ENCODE results near the gene GUCY1A2. TPM values are rescaled to one million over a fixed set of nuclear protein-coding genes. Genes with fewer than 3 reads are reported as not detected.
A peak's percentile ranks its signal among the peaks of the same experiment; 100 is the strongest.
"Not testable (repeated sequence)": the region's sequence is repeated elsewhere in the genome, so short reads cannot be mapped to it uniquely, and the experiment has no call there.

GUCY1A2 gene
- total RNA-seq (2022) (not detected in 2 replicates), Bru-seq, nascent RNA (percentile 10 among the genes with signal in this experiment), BruChase-seq, experiment 1, labeled RNA remaining after a 2-hour chase (percentile 9 among the genes with signal in this experiment), BruChase-seq, experiment 2, labeled RNA remaining after a 6-hour chase (percentile 14 among the genes with signal in this experiment)
- long read RNA-seq, result 0 reads

GRCh38 chr11:107018219-107018901, at the start of gene GUCY1A2:
Gene GUCY1A2, minus strand, starts transcription at chr11:107018476. Its CDS starts 421 bp downstream, at chr11:107018055.
- no peaks in the 10 kb centered on the region for H3K9me3 ChIP-seq
- ChIA-PET CTCF (no interaction called here), POLR2A (interaction anchor here (0.6 kb wide), 1 partner anchor 869 kb away, joined by 3 read pairs; no protein-coding TSS in a partner anchor)
- H3K36me3 Mint-ChIP-seq (ENCODE audit: insufficient read depth, unreplicated experiment), result peaks cover 5% of the 10 kb centered on the region
- no peak for DNase-seq
- H3K4me3 Mint-ChIP-seq (ENCODE audit: unreplicated experiment), result peak within 1 kb of the TSS; percentile 62
- H3K36me3 ChIP-seq (ENCODE audit: control insufficient read depth, insufficient read depth, low read length), result no peaks in the 10 kb centered on the region
- BruUV-seq (replicated peaks), result no TSS peak
- no peaks in the 10 kb centered on the region for H3K27me3 ChIP-seq (replicated peaks; ENCODE audit: control insufficient read depth, insufficient read depth, low read length)
- H3K4me1 Mint-ChIP-seq (ENCODE audit: low read depth, unreplicated experiment), result no peaks in the 10 kb centered on the region
- intact Hi-C loops (cut with micrococcal nuclease; ENCODE audit: unreplicated experiment), result no loop called here
- no peak for TF ChIP-seq CTCF (IDR thresholded peaks at IDR 0.05; ENCODE audit: insufficient read depth in 1 of 2, low read depth in 1 of 2, low read length in 1 of 2, severe bottlenecking in 1 of 2, unreplicated experiment in 1 of 2)
- H3K27me3 Mint-ChIP-seq (ENCODE audit: insufficient read depth, unreplicated experiment), result no peaks in the 10 kb centered on the region
- no peaks in the 10 kb centered on the region for H3K9me3 Mint-ChIP-seq (ENCODE audit: unreplicated experiment)
- H3K27ac Mint-ChIP-seq (ENCODE audit: unreplicated experiment), result no peak within 1 kb of the TSS
- H3K4me3 ChIP-seq (ENCODE audit: low read depth, low read length), result peak within 1 kb of the TSS; percentile 8; the same call in 1 of the 2 replicates
- H3K4me1 ChIP-seq, result peaks cover 3% of the 10 kb centered on the region; the same call in 1 of the 2 replicates

- Mint-ChIP-seq H3K9me3 (ENCODE audit: unreplicated experiment) (peaks cover 33% of the 10 kb centered on the region), H3K36me3 (ENCODE audit: insufficient read depth, unreplicated experiment) (no peaks in the 10 kb centered on the region), H3K4me1 (ENCODE audit: low read depth, unreplicated experiment) (no peaks in the 10 kb centered on the region), H3K4me3 (ENCODE audit: unreplicated experiment) (no peak overlapping the region), H3K27me3 (ENCODE audit: insufficient read depth, unreplicated experiment) (no peaks in the 10 kb centered on the region), H3K27ac (ENCODE audit: unreplicated experiment) (no peak overlapping the region)
- Histone ChIP-seq H3K9me3 (peaks cover 38% of the 10 kb centered on the region), H3K4me3 (ENCODE audit: low read depth, low read length) (no peak overlapping the region), H3K36me3 (ENCODE audit: control insufficient read depth, insufficient read depth, low read length) (no peaks in the 10 kb centered on the region), H3K27me3 (replicated peaks; ENCODE audit: control insufficient read depth, insufficient read depth, low read length) (no peaks in the 10 kb centered on the region), H3K4me1 (no peaks in the 10 kb centered on the region)
- BruUV-seq (replicated peaks), result no TSS peak
- POLR2A ChIA-PET, result no interaction called here
- DNase-seq, result no peak
- TF ChIP-seq CTCF (IDR thresholded peaks at IDR 0.05; ENCODE audit: insufficient read depth in 1 of 2, low read depth in 1 of 2, low read length in 1 of 2, severe bottlenecking in 1 of 2, unreplicated experiment in 1 of 2), result no peak
- intact Hi-C loops (cut with micrococcal nuclease; ENCODE audit: unreplicated experiment), result no loop called here
- CTCF ChIA-PET, result no interaction called here
Observed at GRCh38 chr11:107054391-107054790, 36.1 kb upstream of the GUCY1A2 start.

GRCh38 chr11:107051332-107051731, 33.1 kb upstream of the GUCY1A2 start:
- H3K27me3 ChIP-seq (replicated peaks; ENCODE audit: control insufficient read depth, insufficient read depth, low read length); H3K36me3 Mint-ChIP-seq (ENCODE audit: insufficient read depth, unreplicated experiment); intact Hi-C loops (cut with micrococcal nuclease; ENCODE audit: unreplicated experiment); CTCF ChIA-PET; BruUV-seq (replicated peaks); H3K4me1 ChIP-seq; H3K36me3 ChIP-seq (ENCODE audit: control insufficient read depth, insufficient read depth, low read length); POLR2A ChIA-PET; H3K27me3 Mint-ChIP-seq (ENCODE audit: insufficient read depth, unreplicated experiment); H3K4me1 Mint-ChIP-seq (ENCODE audit: low read depth, unreplicated experiment); H3K4me3 ChIP-seq (ENCODE audit: low read depth, low read length); H3K4me3 Mint-ChIP-seq (ENCODE audit: unreplicated experiment); DNase-seq; H3K27ac Mint-ChIP-seq (ENCODE audit: unreplicated experiment): not testable (repeated sequence)
- peaks cover 40% of the 10 kb centered on the region for H3K9me3 ChIP-seq
- H3K9me3 Mint-ChIP-seq (ENCODE audit: unreplicated experiment), result peaks cover 41% of the 10 kb centered on the region

GRCh38 chr11:107050899-107051298, 32.6 kb upstream of the GUCY1A2 start:
- intact Hi-C loops (cut with micrococcal nuclease; ENCODE audit: unreplicated experiment); CTCF ChIA-PET; H3K4me1 Mint-ChIP-seq (ENCODE audit: low read depth, unreplicated experiment); H3K36me3 ChIP-seq (ENCODE audit: control insufficient read depth, insufficient read depth, low read length); H3K4me3 Mint-ChIP-seq (ENCODE audit: unreplicated experiment); H3K27me3 Mint-ChIP-seq (ENCODE audit: insufficient read depth, unreplicated experiment); BruUV-seq (replicated peaks); H3K27me3 ChIP-seq (replicated peaks; ENCODE audit: control insufficient read depth, insufficient read depth, low read length); H3K4me3 ChIP-seq (ENCODE audit: low read depth, low read length); H3K27ac Mint-ChIP-seq (ENCODE audit: unreplicated experiment); POLR2A ChIA-PET; DNase-seq; H3K4me1 ChIP-seq; H3K36me3 Mint-ChIP-seq (ENCODE audit: insufficient read depth, unreplicated experiment): not testable (repeated sequence)
- peaks cover 41% of the 10 kb centered on the region for H3K9me3 Mint-ChIP-seq (ENCODE audit: unreplicated experiment)
- peaks cover 40% of the 10 kb centered on the region for H3K9me3 ChIP-seq
